Left forelimb (tissue), 1 donor: ENCODE results near the gene PAK5.

Experiments
- DNase-seq: peaks from one replicate; pipeline ENCODE4 v3.0.0-alpha.2; 2018; ENCODE audit warnings: low spot score

PAK5 gene

GRCh38 chr20:9493803-9494202 is 345.1 kb downstream of the PAK5 start:
- no peak for DNase-seq

GRCh38 chr20:9492067-9492466 is 346.8 kb downstream of the PAK5 start:
- DNase-seq, result no peak

- DNase-seq, result no peak
These were observed 347.6 kb downstream of the PAK5 start for GRCh38 chr20:9491324-9491723.

DNA sequence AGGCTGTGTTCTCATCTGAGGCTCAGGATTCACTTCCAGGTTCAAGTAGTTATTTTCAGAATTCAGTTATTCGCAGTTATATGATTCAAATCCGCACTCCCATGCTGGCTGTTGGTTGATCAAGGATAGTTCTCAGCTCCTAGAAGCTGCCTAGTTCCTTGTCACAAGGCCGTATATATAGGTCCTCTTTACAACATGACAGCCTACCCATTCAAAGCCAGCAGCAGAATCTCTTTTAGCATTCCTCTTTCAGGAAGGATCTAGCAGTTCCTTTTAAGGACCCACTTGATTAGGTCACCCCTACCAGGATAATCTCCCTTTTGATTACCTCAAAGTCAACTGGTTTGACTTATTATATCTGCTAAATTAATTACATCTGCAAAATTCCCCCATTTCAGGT is 348.2 kb downstream of the PAK5 start:
- DNase-seq, result no peak

DNA sequence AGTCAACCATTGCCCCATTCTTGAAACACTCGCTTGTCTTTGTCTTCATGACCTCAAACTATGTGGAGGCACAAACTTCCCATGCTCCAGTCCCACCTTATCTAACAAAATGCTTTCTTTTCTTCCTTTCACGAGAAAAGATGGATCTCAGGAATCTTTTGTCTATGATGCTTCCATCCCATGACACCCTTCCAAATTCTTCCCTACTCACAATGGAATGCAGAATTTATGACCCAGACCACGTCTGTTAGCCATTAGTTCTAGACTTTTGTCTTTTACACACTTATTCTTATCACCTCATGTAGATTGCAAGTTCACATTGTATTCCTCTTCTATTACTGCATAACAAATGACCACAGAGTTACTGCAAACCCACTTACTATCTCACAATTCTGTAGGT is 348.7 kb downstream of the PAK5 start:
- no peak for DNase-seq

- no peak for DNase-seq
These were observed 350.8 kb downstream of the PAK5 start for GRCh38 chr20:9488063-9488462.
